ENCODE results near the gene MXD1. TPM values are rescaled to one million over a fixed set of nuclear protein-coding genes. Genes with fewer than 3 reads are reported as not detected.

MXD1 gene
- total RNA-seq, 1 experiment from 2014 or later: 6.5 TPM

DNA sequence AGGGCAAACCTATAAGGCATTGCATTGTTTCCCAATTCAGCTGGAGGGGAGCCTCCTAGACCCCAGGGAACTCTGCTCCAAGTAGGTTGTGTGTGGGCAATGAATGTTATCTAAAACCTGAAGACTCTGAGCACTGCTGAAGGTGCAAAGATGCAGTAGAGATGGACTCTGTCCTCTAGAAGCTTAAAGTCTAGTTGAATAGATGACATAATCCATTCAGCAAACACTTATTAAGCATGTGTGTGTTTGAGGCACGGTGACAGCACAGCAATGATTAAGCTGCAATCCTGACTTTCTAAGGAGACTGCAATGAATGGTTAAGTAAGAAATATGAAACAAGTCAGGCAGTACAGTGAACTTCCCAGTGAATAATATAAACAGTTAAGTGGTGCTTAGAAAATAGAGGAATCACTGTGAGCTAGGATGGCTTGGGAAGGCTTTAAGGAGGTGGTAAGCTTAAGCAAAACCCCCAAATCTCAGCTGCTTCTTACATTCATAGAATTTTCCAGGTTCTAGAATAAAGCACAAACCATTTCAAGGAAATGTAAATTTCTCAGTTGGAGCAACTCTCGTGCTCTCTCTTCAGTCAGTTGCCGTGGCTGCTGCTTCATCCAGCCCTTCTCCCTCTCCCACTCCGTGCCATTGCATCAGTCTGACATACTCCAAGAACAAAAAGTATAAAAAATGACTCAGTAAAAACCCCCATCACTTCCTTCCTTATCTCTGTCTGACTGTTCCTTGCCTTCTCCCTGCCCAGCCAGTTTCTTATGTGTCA is 19.1 kb downstream of the MXD1 start:
- ATAC-seq: peak; percentile 58; the same call in 1 of the 2 replicates
- intact Hi-C loops (cut with micrococcal nuclease; ENCODE audit: unreplicated experiment): no loop called here
- Histone ChIP-seq H3K27ac (ENCODE audit: low read length) (no peak overlapping the region), H3K36me3 (ENCODE audit: control insufficient read depth, insufficient read depth, low read length) (no peaks in the 10 kb centered on the region), H3K27me3 (ENCODE audit: control insufficient read depth, insufficient read depth, low read length) (no peaks in the 10 kb centered on the region), H3K9me3 (ENCODE audit: control insufficient read depth, insufficient read depth, low read depth, low read length) (no peaks in the 10 kb centered on the region), H3K4me1 (ENCODE audit: control insufficient read depth, insufficient read depth, low read length) (0 out of 2 replicates have a peak, but pooled peaks cover 4% of the 10 kb centered on the region), H3K4me3 (ENCODE audit: low read depth in 2 of 2, low read length in 2 of 2) (no peak overlapping the region)
- TF ChIP-seq SIN3A (IDR thresholded peaks at IDR 0.05; ENCODE audit: borderline replicate concordance, insufficient read depth, low read depth, low read length): no peak
- no peak for DNase-seq (ENCODE audit: low read depth, low spot score)
- BruUV-seq (replicated peaks): no TSS peak
- CTCF ChIA-PET: interaction anchor here (0.9 kb wide), 1 partner anchor 139 kb away, joined by 4 read pairs; no protein-coding TSS in a partner anchor
- POLR2A ChIA-PET: interaction anchor here (1.3 kb wide), 1 partner anchor 19 kb away, joined by 3 read pairs; the partner anchor contains the start of gene MXD1
- in situ Hi-C loops (cut with HindIII; ENCODE audit: low pct_unique_long_range_greater_than_20kb, low sequenced_read_pairs): no loop called here

DNA sequence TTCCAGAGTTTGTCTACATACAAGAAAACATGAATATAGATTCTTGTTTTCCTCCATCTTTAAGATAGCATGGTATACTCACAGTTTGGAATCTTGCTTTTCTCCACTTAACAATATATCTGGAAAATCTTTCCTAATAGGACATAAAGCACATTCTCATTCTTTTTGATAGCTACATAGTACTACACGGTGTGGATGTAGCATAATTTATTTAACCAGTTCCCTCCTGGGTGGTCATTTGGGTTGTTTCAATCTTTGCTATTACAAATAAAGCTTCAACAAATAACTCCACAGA is 19.7 kb downstream of the MXD1 start:
- Histone ChIP-seq H3K36me3 (ENCODE audit: control insufficient read depth, insufficient read depth, low read length) (no peaks in the 10 kb centered on the region), H3K4me3 (ENCODE audit: low read depth in 2 of 2, low read length in 2 of 2) (no peak overlapping the region), H3K27me3 (ENCODE audit: control insufficient read depth, insufficient read depth, low read length) (no peaks in the 10 kb centered on the region), H3K4me1 (ENCODE audit: control insufficient read depth, insufficient read depth, low read length) (0 out of 2 replicates have a peak, but pooled peaks cover 4% of the 10 kb centered on the region), H3K27ac (ENCODE audit: low read length) (no peak overlapping the region), H3K9me3 (ENCODE audit: control insufficient read depth, insufficient read depth, low read depth, low read length) (no peaks in the 10 kb centered on the region)
- no peak for DNase-seq (ENCODE audit: low read depth, low spot score)
- BruUV-seq (replicated peaks): no TSS peak
- intact Hi-C loops (cut with micrococcal nuclease; ENCODE audit: unreplicated experiment): no loop called here
- ATAC-seq: no peak
- TF ChIP-seq SIN3A (IDR thresholded peaks at IDR 0.05; ENCODE audit: borderline replicate concordance, insufficient read depth, low read depth, low read length) (no peak), POLR2AphosphoS5 (IDR thresholded peaks at IDR 0.05; ENCODE audit: low read depth, low read length) (no peak)
- TF ChIP-seq, protein P1, sequence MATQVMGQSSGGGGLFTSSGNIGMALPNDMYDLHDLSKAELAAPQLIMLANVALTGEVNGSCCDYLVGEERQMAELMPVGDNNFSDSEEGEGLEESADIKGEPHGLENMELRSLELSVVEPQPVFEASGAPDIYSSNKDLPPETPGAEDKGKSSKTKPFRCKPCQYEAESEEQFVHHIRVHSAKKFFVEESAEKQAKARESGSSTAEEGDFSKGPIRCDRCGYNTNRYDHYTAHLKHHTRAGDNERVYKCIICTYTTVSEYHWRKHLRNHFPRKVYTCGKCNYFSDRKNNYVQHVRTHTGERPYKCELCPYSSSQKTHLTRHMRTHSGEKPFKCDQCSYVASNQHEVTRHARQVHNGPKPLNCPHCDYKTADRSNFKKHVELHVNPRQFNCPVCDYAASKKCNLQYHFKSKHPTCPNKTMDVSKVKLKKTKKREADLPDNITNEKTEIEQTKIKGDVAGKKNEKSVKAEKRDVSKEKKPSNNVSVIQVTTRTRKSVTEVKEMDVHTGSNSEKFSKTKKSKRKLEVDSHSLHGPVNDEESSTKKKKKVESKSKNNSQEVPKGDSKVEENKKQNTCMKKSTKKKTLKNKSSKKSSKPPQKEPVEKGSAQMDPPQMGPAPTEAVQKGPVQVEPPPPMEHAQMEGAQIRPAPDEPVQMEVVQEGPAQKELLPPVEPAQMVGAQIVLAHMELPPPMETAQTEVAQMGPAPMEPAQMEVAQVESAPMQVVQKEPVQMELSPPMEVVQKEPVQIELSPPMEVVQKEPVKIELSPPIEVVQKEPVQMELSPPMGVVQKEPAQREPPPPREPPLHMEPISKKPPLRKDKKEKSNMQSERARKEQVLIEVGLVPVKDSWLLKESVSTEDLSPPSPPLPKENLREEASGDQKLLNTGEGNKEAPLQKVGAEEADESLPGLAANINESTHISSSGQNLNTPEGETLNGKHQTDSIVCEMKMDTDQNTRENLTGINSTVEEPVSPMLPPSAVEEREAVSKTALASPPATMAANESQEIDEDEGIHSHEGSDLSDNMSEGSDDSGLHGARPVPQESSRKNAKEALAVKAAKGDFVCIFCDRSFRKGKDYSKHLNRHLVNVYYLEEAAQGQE (IDR thresholded peaks at IDR 0.05; ENCODE audit: insufficient read depth in 1 of 2, low read depth in 2 of 2, low read length in 1 of 2): no peak
- in situ Hi-C loops (cut with HindIII; ENCODE audit: low pct_unique_long_range_greater_than_20kb, low sequenced_read_pairs): no loop called here
- ChIA-PET POLR2A (no interaction called here), CTCF (no interaction called here)

DNA sequence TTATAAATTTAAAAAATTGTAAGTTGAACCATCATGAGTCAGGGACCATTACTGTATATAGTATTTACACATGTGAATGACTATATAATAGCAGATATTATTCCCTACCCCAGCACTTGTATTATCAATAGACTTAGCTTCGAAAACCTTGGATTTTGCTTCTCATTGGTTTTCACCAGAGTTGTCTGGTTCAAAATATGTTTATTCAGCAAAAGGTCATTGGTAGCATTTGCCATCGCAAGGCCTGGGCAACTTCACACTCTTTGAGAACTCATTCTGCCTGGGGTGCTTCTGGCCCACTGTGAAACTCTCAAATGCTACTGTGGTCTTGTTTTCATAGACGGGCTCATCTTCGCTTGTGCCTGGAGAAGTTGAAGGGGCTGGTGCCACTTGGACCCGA is 20.1 kb downstream of the MXD1 start:
- BruUV-seq (replicated peaks): no TSS peak
- CTCF ChIA-PET: no interaction called here

More for the DNA sequence above, 20.1 kb downstream of the MXD1 start:
- Histone ChIP-seq H3K27me3 (ENCODE audit: control insufficient read depth, insufficient read depth, low read length) (no peaks in the 10 kb centered on the region), H3K36me3 (ENCODE audit: control insufficient read depth, insufficient read depth, low read length) (no peaks in the 10 kb centered on the region), H3K4me3 (ENCODE audit: low read depth in 2 of 2, low read length in 2 of 2) (no peak overlapping the region), H3K9me3 (ENCODE audit: control insufficient read depth, insufficient read depth, low read depth, low read length) (no peaks in the 10 kb centered on the region), H3K27ac (ENCODE audit: low read length) (no peak overlapping the region), H3K4me1 (ENCODE audit: control insufficient read depth, insufficient read depth, low read length) (0 out of 2 replicates have a peak, but pooled peaks cover 4% of the 10 kb centered on the region)
- TF ChIP-seq, protein P2, sequence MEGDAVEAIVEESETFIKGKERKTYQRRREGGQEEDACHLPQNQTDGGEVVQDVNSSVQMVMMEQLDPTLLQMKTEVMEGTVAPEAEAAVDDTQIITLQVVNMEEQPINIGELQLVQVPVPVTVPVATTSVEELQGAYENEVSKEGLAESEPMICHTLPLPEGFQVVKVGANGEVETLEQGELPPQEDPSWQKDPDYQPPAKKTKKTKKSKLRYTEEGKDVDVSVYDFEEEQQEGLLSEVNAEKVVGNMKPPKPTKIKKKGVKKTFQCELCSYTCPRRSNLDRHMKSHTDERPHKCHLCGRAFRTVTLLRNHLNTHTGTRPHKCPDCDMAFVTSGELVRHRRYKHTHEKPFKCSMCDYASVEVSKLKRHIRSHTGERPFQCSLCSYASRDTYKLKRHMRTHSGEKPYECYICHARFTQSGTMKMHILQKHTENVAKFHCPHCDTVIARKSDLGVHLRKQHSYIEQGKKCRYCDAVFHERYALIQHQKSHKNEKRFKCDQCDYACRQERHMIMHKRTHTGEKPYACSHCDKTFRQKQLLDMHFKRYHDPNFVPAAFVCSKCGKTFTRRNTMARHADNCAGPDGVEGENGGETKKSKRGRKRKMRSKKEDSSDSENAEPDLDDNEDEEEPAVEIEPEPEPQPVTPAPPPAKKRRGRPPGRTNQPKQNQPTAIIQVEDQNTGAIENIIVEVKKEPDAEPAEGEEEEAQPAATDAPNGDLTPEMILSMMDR (IDR thresholded peaks at IDR 0.05): no peak
- no peak for TF ChIP-seq TCF7L2 (IDR thresholded peaks at IDR 0.05; ENCODE audit: low read depth, low read length)
- no peak for TF ChIP-seq POLR2AphosphoS5 (IDR thresholded peaks at IDR 0.05; ENCODE audit: low read depth, low read length)
- ATAC-seq: no peak
- in situ Hi-C loops (cut with HindIII; ENCODE audit: low pct_unique_long_range_greater_than_20kb, low sequenced_read_pairs): no loop called here
- POLR2A ChIA-PET: no interaction called here
- DNase-seq (ENCODE audit: low read depth, low spot score): no peak
- intact Hi-C loops (cut with micrococcal nuclease; ENCODE audit: unreplicated experiment): no loop called here
